Activated T-helper 9 cell treated with anti-CD3 and anti-CD28 coated beads, Interleukin-2, amount 50 U/mL, for 16 hours (primary cell): Measurements from ENCODE around the gene ZNF138.

Experiments
- DNase-seq: peaks from one replicate; pipeline ENCODE4 v3.0.0-alpha.2; 2020; ENCODE audit warnings: low read depth

Gene ZNF138

DNA sequence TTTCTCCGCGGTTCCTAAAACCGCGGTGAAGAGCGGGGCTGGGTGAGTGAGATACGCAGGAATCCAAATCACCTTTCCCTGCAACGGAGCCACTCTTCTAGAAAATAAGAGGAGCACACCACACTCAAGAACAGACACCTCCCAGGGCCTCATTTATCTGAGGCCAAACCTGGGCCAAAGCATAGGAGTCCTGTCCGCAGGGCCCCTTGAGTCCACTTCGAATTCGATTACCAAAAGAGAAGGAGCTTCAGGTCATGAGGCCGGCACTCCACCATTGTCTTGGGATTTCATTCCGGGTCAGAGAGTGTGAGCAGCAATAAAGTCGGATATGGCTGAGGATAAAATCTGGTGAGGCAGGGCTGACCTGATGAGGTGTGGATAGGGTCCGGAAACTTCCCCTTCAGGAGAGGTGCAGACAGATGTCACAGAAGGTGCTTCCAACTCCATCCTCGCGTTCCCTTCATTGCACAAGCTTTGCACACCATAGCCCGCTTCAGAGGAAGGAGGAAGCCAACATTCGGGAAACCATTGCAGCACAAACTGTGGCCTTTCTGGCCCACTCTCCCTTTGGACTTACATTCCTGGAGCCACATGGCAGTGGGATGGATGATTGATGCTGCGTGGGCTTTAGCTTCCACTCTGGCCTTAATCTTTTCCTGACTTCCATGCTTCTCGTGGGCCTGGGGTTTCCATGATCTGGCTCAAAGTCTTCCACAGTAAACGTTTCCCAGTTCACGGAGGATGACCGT, 81.6 kb downstream of the ZNF138 start:
- no peak for DNase-seq

DNA sequence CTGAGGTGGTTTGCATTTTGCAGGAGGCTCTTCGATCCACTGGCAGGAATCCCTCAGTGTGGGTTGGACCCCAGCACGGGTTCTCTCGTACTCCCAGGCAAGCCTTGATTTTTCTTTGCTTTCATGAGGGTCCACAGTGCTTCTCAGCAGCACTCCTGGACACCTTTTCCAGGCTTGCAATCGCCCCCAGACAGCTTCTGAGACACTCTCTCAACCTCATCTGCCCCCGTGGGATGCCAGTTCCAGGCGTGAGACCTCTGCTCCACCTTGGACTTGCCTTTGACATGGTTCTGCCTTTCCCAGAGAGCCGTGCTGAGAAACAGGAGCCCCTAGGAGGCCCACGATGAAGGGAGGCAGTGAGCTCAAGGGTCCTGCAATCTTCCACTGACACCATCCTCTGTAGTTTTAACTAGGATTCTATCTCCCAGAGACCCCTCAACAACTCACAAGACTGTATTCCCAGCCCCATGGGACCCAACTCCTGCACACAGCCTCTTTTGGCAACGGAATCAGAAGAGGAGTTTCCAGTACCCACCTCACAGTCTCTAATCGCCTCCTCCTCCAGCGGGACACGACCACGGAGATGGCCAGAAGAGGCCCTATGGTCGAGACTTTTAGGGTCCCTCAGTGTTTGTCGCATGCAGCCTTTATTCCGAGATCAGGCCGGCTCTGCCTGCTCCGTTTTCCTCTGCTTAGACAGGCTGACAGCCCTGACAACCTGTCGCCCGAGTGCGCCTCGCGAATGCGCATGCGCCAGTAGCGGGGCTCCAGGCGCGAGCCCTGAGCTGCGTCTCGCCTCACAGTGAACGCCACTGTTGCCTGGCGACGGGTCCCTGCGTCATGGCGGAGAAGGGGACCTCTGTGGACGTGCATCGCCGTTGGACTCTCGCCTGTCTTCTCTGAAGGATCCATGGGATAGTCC, 82.8 kb downstream of the ZNF138 start:
- peak; percentile 56 for DNase-seq

DNA sequence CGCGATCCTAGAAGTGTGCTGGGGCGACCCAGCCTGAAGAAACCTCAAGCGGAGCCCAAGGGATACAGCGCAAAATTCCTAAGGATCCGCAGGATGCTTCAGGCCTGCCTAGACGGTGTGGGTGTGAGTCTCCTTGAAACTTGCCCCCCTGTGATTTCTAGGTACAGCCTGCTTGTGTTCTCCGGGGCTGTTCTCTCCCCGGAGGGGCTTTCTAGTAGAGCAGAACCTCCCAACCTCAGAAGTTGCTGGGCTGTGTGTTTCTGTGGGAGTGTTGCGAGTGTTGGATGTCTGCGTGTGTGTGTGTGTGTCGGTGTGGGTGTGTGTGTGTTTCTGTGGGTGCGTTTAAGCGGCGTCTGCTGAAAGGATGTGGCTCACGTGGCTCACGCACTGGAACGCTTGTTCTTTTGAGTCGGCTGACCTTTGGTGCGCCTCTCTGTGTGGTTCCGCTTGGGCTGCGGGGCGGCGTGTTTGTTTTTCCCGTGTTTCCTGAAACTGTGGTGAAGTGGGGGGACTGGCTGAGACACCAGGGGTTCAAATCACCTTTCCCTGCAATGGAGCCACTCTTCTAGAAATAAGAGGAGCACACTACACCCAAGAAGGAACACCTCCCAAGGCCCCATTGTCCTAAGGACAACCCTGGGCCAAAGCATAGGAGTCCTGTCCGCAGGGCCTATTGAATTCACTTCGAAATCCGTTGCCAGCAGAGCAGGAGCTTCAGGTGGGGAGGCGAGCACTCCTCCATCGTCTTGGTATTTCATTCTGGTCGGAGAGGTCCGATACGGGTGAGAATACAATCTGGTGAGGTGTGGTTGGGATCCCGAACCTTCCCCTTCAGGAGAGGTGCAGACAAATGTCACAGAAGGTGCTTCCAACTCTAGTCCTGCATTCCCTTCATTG, 83.7 kb downstream of the ZNF138 start:
- no peak for DNase-seq

DNA sequence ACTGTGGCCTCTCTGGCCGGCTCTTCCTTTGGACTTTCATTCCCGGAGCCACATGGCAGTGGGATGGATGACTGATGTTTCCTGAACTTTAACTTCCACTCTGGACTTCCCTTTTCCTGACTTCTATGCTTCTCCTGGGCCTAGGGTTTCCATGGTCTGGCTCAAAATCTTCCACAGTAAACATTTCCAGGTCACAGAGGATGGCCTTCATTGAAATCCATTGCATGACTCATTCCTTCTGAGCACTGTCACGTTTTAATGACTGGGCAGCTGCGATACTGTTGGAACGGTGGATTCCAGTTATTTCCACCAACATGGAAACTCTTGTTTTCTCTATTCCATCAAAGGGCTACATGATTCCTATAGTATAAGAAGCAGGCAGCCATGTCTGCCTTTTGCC, 84.5 kb downstream of the ZNF138 start:
- no peak for DNase-seq

DNA sequence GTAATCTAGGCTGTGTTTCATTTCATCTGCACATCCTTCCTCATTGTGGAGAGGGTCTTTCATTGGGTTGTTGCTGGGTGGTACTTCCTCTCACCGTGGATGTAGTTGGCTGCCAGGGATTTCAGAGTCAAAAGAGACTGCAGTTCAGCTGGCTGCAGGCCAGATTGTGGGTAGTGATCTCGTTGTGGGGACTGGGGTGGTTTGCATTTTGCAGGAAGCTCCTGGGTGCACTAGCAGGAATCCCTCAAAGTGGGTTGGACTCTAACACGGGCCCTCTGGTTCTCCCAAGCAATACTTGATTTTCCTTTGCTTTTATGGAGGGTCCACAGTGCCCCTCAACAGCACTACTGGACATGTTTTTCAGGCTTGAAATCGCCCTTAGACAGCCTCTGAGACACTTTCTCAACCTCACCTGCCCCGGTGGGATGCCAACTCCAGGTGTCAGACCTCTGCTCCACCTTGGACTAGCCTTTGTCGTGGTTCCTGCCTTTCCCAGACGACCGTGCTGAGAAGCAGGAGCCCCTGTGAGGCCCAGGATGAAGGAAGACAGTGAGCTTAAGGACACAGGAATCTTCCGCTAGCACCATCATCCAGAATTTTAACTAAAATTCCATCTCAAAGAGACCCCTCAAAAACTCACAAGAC, 85.0 kb downstream of the ZNF138 start:
- no peak for DNase-seq

DNA sequence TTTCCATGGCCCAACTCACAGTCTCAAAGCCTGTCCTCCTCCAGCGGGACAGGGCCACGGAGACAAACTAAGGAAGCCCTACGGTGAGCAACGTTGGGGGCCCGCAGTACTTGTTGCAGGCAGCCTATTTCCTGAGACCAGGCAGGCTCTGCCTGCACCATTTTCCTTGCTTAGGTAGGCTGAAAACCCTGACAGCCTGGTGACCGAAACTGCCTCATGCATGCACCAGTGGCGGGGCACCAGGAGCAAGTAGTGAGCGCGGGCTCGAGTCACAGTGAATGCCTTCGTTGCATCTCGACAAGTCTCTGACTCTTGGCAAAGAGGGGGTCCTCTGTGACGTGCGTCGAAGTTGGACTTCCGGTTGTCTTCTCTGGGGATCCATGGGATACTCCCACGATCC, 85.6 kb downstream of the ZNF138 start:
- DNase-seq = no peak

DNA sequence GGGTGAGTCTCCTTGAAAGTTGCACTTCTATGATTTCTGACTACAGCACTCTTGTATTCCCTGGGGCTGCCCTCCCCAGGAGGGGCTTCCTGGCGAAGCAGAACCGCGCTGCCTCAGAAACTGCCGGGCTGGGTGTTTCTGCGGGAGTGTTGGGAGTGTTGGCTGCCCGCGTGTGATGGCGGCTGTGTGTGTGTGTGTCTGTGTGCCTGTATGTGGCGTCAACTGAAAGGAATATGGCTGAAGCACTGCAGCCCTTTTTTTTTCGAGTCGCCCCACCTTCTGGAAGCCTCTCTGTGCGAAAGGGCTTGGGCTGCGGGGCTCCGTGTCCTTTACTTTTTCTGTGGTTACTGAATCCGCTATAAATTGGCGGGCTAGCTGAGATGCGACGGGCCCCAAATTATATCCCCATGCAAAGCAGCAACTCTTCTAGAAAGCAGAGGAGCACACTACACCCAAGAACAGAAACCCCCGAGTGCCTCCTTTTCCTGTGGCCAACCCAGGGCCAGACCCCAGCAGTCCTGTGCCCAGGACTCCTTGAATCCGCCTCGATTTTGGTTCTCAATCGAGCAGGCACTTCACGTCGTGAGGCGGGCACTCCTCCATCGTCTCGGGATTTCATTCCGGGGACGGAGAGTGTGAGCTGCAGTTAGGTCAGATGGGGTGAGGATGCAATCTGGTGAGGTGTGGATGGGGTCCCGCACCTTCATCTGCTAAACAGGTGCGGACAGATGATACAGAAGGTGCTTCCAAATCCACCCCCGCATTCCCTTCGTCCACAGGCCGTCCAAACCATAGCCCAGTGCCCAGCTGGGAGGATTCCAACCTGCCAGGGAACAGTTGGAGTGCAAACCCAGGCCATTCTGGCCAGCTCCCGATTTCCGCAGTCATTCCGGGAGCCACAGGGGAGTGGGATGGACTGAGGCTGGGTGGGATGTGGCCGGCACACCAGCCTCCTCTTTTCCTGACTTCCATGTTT, 86.4 kb downstream of the ZNF138 start:
- DNase-seq = no peak

DNA sequence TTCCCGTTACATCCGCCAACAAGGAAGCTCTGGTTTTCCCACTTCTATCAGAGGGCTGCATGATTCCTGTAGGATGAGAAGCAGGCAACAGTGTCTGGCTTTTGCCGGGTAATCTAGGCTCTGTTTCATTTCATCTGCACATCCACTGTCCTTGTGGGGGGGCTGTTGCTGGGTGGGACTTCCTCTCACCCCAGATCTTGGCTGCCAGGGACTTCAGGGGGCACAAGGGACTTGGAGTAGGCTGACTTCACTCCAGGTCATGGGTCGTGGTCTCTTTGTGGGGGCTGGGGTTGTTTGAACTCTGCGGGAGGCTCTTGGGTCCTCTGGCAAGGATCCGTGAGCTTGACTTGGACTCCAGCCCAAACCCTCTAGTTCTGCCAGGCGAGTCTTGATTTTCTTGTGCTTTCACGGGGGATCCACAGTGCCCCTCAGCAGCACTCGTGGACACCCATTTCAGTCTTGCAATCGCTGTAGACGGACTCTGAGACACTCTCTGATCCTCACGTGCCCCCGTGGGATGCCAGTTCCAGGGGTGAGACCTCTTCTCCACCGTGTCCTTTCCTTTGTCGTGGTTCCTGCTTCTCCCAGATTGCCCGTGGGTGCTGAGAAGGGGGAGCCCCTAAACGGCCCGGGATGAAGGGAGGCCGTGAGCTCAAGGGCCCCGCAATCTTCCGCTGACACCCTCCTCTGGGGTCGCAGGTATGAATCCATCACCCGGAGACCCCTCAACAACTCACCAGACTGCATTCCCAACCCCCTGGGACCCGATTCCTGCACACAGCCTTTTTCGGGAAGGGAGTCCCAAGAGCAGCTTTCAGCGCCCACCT, 87.4 kb downstream of the ZNF138 start:
- no peak for DNase-seq

DNA sequence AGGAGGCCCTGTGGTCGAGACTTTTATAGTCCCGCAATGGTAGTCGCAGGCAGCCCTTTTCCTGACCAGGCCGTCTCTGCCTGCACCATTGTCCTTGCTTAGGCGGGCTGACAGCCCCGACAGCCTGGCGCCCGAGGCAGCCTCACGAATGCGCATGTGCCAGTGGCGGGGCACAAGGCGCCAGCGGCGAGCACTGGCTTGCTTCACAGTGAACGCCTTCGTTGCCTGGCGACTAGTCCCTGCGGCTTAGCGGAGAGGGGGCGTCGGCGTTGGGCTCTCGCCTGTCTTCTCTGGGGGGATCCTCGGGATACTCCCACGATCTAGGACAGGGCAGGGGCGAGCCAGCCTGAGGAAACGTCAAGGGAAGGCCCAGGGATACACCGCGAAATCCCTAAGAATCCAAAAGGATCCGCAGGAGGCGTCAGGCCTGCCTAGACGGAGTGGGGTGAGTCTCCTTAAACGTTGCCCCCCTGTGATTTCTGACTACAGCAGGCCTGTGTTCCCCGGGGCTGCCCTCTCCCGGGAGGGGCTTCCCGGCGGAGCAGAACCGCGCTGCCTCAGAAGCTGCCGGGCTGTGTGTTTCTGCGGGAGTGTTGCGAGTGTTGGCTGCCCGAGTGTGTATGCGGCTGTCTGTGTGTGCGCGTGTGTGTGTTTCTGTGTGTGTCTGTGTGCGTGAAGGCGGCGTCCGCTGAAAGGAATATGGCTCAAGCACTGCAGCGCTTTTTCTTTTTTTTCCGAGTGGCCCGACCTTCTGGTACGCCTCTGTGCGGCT, 88.3 kb downstream of the ZNF138 start:
- no peak for DNase-seq
